Measurements from ENCODE around the gene PNMA8B.

PNMA8B gene

GRCh38 chr19:46478356-46478986 is 17.2 kb downstream of the PNMA8B start:
- Histone ChIP-seq H3K79me2 (ENCODE audit: control insufficient read depth, low read length) (no peaks in the 10 kb centered on the region), H3K27ac (ENCODE audit: low read depth, low read length) (no peak overlapping the region), H3K36me3 (ENCODE audit: control insufficient read depth, low read length) (no peaks in the 10 kb centered on the region), H3K4me3 (ENCODE audit: low read length) (no peak overlapping the region), H3F3A (ENCODE audit: control insufficient read depth, insufficient read depth) (no peaks in the 10 kb centered on the region), H4K20me1 (ENCODE audit: control insufficient read depth, insufficient read depth, low read depth, low read length) (no peaks in the 10 kb centered on the region), H3K9me3 (ENCODE audit: control insufficient read depth, insufficient read depth, low read length) (no peaks in the 10 kb centered on the region), H3K4me2 (ENCODE audit: low read length) (no peak overlapping the region), H3K27me3 (ENCODE audit: control insufficient read depth, low read length) (peaks cover 16% of the 10 kb centered on the region), H3K4me1 (ENCODE audit: control insufficient read depth, low read length) (0 out of 2 replicates have a peak, but pooled peaks cover 3% of the 10 kb centered on the region), H3K9me2 (replicated peaks; ENCODE audit: control insufficient read depth, low read length) (no peaks in the 10 kb centered on the region)
- no peak for TF ChIP-seq EZH2phosphoT487 (IDR thresholded peaks at IDR 0.05; ENCODE audit: borderline replicate concordance, low read length)
- no peak for TF ChIP-seq CTCF (IDR thresholded peaks at IDR 0.05; ENCODE audit: low read depth, low read length, poor library complexity, severe bottlenecking)

DNA sequence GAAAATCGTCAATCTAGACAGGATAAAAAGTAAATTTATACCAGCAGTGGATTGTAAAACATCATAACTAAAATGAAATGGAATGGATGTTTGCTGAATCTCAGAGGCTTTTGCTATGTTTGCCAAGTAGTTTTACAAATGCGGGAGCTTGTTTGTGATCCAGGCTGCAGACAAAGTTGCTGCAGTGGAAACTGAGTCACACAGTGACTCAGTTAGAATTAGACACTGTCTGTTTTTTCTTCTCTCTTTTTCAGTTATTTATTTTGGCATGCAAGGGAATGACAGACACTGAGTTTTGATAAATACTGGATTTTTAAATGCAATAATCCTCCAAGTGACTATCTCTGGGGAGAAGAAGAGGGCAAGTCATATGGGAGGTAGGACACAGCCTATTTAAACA is 19.7 kb downstream of the PNMA8B start:
- Histone ChIP-seq H3K4me2 (ENCODE audit: low read length) (no peak overlapping the region), H3K9me3 (ENCODE audit: control insufficient read depth, insufficient read depth, low read length) (no peaks in the 10 kb centered on the region), H3K79me2 (ENCODE audit: control insufficient read depth, low read length) (no peaks in the 10 kb centered on the region), H3K9me2 (replicated peaks; ENCODE audit: control insufficient read depth, low read length) (no peaks in the 10 kb centered on the region), H3K4me3 (ENCODE audit: low read length) (no peak overlapping the region), H3K27me3 (ENCODE audit: control insufficient read depth, low read length) (peaks cover 21% of the 10 kb centered on the region), H3F3A (ENCODE audit: control insufficient read depth, insufficient read depth) (no peaks in the 10 kb centered on the region), H4K20me1 (ENCODE audit: control insufficient read depth, insufficient read depth, low read depth, low read length) (no peaks in the 10 kb centered on the region), H3K27ac (ENCODE audit: low read depth, low read length) (no peak overlapping the region), H3K36me3 (ENCODE audit: control insufficient read depth, low read length) (no peaks in the 10 kb centered on the region), H3K4me1 (ENCODE audit: control insufficient read depth, low read length) (0 out of 2 replicates have a peak, but pooled peaks cover 4% of the 10 kb centered on the region)
- TF ChIP-seq CTCF (IDR thresholded peaks at IDR 0.05; ENCODE audit: low read depth, low read length, poor library complexity, severe bottlenecking): no peak
- no peak for TF ChIP-seq EZH2phosphoT487 (IDR thresholded peaks at IDR 0.05; ENCODE audit: borderline replicate concordance, low read length)

GRCh38 chr19:46474211-46474610 is 21.5 kb downstream of the PNMA8B start:
- H3K4me2 ChIP-seq (ENCODE audit: low read length): no peak overlapping the region
- H3K9me3 ChIP-seq (ENCODE audit: control insufficient read depth, insufficient read depth, low read length): no peaks in the 10 kb centered on the region
- no peaks in the 10 kb centered on the region for H3K9me2 ChIP-seq (replicated peaks; ENCODE audit: control insufficient read depth, low read length)
- 0 out of 2 replicates have a peak, but pooled peaks cover 4% of the 10 kb centered on the region for H3K4me1 ChIP-seq (ENCODE audit: control insufficient read depth, low read length)
- H3K79me2 ChIP-seq (ENCODE audit: control insufficient read depth, low read length): no peaks in the 10 kb centered on the region
- H3F3A ChIP-seq (ENCODE audit: control insufficient read depth, insufficient read depth): no peaks in the 10 kb centered on the region
- no peak for TF ChIP-seq EZH2phosphoT487 (IDR thresholded peaks at IDR 0.05; ENCODE audit: borderline replicate concordance, low read length)
- no peak for TF ChIP-seq CTCF (IDR thresholded peaks at IDR 0.05; ENCODE audit: low read depth, low read length, poor library complexity, severe bottlenecking)
- no peak overlapping the region for H3K27ac ChIP-seq (ENCODE audit: low read depth, low read length)
- H4K20me1 ChIP-seq (ENCODE audit: control insufficient read depth, insufficient read depth, low read depth, low read length): no peaks in the 10 kb centered on the region
- no peaks in the 10 kb centered on the region for H3K36me3 ChIP-seq (ENCODE audit: control insufficient read depth, low read length)
- no peak overlapping the region for H3K4me3 ChIP-seq (ENCODE audit: low read length)
- H3K27me3 ChIP-seq (ENCODE audit: control insufficient read depth, low read length): peaks cover 17% of the 10 kb centered on the region
